ENCODE data around the gene ATL3.
"Not testable (repeated sequence)": the region's sequence is repeated elsewhere in the genome, so short reads cannot be mapped to it uniquely, and the experiment has no call there.

ATL3 gene, protein sequence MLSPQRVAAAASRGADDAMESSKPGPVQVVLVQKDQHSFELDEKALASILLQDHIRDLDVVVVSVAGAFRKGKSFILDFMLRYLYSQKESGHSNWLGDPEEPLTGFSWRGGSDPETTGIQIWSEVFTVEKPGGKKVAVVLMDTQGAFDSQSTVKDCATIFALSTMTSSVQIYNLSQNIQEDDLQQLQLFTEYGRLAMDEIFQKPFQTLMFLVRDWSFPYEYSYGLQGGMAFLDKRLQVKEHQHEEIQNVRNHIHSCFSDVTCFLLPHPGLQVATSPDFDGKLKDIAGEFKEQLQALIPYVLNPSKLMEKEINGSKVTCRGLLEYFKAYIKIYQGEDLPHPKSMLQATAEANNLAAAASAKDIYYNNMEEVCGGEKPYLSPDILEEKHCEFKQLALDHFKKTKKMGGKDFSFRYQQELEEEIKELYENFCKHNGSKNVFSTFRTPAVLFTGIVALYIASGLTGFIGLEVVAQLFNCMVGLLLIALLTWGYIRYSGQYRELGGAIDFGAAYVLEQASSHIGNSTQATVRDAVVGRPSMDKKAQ

GRCh38 chr11:63671322-63672155, at the start of gene ATL3:
Gene ATL3, minus strand, starts transcription at chr11:63671376. Its CDS starts 41 bp downstream, at chr11:63671335.
- peak; percentile 96 for DNase-seq

DNA sequence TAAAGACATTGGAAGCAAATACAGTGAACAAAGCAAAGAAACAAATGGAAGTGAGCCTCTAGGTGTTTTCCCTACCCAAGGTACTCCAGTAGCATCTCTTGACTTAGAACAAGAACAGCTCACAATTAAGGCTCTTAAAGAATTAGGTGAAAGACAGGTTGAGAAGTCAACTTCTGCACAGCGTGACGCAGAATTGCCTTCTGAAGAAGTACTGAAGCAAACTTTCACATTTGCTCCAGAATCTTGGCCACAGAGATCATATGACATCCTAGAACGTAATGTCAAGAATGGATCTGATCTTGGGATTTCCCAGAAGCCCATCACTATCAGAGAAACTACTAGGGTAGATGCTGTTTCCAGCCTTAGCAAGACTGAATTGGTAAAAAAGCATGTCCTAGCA, 49.4 kb upstream of the ATL3 start:
- no peak for DNase-seq

DNA sequence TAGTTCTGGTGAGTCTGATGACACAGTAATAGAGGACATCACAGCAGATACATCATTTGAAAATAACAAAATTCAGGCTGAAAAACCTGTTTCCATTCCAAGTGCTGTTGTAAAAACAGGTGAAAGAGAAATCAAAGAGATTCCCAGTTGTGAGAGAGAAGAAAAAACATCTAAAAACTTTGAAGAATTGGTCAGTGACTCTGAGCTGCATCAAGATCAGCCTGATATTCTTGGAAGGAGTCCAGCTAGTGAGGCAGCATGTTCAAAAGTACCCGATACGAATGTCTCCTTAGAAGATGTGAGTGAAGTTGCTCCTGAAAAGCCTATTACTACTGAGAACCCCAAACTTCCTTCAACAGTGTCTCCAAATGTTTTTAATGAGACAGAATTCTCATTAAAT, 48.8 kb upstream of the ATL3 start:
- DNase-seq = no peak

DNA sequence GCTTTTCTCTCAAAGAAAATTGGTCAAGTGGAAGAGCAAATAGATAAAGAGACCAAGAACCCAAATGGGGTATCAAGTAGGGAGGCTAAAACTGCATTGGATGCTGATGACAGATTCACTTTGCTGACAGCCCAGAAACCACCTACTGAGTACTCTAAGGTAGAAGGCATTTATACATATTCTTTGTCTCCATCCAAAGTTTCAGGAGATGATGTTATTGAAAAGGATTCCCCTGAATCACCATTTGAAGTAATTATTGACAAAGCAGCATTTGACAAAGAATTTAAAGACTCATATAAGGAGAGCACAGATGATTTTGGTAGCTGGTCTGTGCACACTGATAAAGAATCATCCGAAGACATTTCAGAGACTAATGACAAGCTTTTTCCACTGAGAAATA, 47.8 kb upstream of the ATL3 start:
- DNase-seq = no peak

DNA sequence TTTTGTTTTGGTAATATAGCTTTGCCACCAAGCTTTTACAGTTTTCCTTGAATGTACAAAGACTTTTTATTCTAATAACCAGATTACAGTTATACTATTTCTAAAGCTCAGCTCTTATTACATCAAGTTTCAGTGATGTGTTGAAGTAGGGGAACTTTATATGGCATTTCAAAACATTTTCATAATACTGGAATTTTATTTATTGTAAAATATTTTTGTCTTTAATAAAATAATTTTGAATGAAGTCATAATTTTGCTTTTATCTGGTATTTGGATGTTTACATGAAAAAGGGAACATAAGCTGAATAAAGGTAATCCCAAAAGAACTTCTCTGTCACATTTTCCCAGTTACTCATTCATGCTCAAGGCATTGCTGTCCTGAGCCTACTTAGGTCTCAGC, 44.9 kb upstream of the ATL3 start:
- DNase-seq = no peak

- no peak for DNase-seq
These were observed 42.6 kb upstream of the ATL3 start for GRCh38 chr11:63713766-63714165.

GRCh38 chr11:63711838-63712237, 40.7 kb upstream of the ATL3 start:
- DNase-seq = no peak

DNA sequence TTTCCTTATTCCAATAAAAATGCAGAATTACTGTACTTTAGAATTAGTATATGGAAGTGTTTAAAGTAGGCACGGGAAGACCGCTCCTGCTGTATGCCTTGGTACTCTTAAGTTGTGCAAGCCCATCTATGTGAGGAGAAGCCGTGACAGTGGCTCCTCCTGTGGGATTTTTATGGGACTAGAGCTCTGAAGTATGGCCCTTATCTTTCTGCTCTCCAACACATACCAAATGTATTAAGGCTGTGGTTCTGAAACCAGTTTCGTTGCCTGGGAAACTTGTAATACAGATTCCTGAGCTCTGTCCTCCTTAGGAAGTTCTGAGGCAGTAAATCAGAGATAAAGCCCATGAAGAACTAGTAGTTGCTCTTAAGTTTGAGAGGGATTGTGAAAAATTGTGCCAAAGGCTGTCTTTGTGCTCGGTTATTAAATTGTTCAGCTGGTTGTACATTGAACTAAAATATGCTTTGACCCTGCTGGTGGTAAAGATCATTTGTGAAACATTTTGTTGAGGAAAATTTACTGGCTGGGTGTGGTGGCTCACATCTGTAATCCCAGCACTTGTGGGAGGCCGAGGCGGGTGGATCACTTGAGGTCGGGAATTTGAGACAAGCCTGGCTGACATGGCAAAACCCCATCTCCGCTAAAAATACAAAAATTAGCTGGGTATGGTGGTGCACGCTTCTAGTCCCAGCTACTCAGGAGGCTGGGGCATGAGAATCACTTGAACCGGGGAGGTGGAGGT, 39.5 kb upstream of the ATL3 start:
- no peak for DNase-seq

- no peak for DNase-seq
These were observed 38.2 kb upstream of the ATL3 start for GRCh38 chr11:63709336-63709884.

DNA sequence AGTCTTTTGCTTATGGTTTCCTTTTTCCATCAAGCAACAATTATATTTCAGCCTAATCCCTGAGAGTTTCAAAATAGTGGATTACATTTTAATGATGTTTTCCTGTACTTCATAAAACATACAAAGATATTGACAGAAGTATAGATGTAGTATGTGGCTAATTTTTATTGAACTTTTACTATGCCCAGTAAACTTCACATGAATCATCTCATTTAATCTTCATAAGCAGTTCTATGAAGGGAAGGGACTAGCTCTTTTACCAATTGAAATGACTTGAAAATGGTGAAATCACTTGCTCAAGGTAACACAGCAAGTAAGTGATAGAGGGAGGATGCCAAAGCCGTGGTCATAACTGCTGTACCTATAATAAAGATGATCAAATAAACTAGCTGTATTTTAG, 37.6 kb upstream of the ATL3 start:
- DNase-seq = no peak

- DNase-seq = no peak
These were observed 34.4 kb upstream of the ATL3 start for GRCh38 chr11:63705526-63705925.

GRCh38 chr11:63699896-63700295, 28.7 kb upstream of the ATL3 start:
- DNase-seq = no peak

DNA sequence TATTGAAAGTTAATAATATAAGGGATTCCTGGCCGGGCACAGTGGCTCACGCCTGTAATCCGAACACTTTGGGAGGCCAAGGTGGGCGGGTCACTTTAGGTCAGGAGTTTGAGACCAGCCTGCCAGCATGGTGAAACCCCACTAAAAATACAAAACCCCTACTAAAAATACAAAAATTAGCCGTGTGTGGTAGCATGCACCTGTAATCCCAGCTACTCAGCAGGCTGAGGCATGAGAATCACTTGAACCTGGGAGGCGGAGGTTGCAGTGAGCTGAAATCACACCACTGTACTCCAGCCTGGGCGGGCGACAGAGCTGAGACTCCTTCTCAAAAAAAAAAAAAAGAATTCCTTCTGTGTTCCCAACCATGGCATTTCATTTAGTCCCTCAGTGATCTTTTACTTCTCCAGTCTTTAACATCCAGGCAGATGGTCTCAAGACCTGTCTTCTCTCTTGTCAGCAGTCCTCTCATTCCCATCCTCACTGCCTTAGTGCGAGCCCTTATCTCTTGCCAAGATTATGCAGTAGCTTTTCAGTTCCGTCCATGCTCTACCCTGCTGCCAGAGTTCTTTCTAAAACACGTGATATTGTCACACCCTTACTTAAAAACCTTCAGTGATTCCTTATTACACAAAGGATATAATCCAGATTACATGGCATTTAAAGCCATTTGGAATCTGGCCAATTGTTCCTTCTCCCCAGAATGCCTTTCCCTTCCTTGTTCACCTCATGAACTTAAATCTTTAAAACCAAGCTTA, 28.0 kb upstream of the ATL3 start:
- DNase-seq = no peak

- no peak for DNase-seq
These were observed 23.4 kb upstream of the ATL3 start for GRCh38 chr11:63694596-63694995.

- no peak for DNase-seq
These were observed 16.7 kb upstream of the ATL3 start for GRCh38 chr11:63687845-63688244.

GRCh38 chr11:63686926-63687325, 15.8 kb upstream of the ATL3 start:
- no peak for DNase-seq

DNA sequence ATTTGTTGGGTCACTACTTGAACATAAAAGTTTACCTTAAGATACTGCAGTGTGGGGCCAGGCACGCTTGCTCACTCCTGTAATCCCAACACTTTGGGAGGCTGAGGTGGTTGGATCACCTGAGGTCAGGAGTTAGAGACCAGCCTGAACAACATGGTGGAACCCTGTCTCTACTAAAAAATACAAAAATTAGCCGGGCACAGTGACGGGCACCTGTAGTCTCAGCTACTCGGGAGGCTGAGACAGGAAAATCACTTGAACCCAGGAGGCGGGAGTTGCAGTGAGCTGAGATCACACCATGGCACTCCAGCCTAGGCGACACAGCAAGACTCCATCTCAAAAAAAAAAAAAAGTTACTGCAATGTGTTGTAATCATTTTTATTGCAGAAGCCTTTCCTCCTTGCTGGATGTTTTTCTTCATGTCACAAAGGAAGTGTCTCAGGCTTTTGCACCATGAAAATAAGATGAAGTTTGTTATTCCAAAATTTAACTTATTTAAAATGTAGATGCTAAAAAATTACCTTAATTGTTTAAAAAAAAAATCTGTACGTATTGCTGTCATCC, 14.1 kb upstream of the ATL3 start:
- not testable (repeated sequence) for DNase-seq

- no peak for DNase-seq
These were observed 12.2 kb upstream of the ATL3 start for GRCh38 chr11:63683133-63683991.

DNA sequence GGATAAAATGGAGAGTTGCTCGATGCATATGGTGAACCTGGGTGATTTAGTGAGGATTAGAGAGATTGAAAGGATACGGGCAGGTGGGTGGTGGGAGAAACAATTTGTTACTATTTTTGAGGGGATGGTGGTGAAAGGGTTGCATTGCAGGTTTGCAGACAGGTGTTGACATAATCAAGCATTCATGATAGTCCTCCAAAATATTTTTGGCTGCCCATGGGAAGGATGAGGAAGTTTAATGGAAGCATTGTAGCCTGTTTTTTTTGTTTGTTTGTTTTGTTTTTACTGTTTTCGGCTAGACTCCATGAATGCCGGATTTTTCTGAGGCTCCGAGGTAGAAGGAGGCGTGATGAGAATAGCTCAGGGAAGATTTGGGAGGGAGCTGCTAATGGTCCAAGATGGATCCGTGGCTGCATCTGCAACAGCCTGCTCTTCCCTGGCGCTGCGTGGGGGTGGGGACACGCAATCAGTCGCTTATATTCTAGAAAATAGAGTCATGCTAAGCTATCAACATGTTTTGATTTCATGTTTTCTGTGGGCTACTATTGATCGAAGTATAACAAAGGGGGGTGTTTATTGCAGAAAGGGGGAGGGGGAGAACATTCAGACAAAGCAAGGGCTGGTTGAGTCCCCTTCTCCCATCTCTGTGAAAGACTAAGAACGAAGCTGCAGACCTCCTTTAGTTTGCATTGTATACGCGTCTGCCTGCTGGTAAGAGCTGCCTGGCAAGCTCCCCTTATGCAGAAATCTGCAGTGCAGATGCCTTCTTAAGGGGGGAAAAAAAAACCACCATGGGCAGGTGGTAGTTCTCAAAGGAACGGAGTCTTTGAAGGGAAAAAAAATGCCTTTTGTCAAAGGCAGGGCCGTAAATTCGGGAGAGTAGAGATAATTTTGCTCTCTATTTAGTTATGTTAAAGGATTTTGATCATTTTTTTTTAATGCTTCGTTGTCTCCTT, 11.2 kb upstream of the ATL3 start:
- DNase-seq = no peak

Data from CD4-positive, alpha-beta T cell treated with Interleukin-17A for 1 hour (primary cell).